ENCODE results near the gene PLEKHN1.
"Not testable (repeated sequence)": the region's sequence is repeated elsewhere in the genome, so short reads cannot be mapped to it uniquely, and the experiment has no call there.

The PLEKHN1 gene

GRCh38 chr1:975365-975764 is 9.1 kb downstream of the PLEKHN1 start:
- DNase-seq, result no peak

GRCh38 chr1:975896-976683 is 9.8 kb downstream of the PLEKHN1 start:
- DNase-seq, result peak; percentile 87

GRCh38 chr1:976791-977190 is 10.5 kb downstream of the PLEKHN1 start:
- DNase-seq, result not testable (repeated sequence)

- no peak for DNase-seq
These were observed 12.0 kb downstream of the PLEKHN1 start for GRCh38 chr1:978069-978834.

GRCh38 chr1:978835-979743 is 12.8 kb downstream of the PLEKHN1 start:
- no peak for DNase-seq

GRCh38 chr1:979744-980072 is 13.4 kb downstream of the PLEKHN1 start:
- DNase-seq, result no peak

- no peak for DNase-seq
These were observed 13.9 kb downstream of the PLEKHN1 start for GRCh38 chr1:980137-980571.

GRCh38 chr1:980602-981395 is 14.5 kb downstream of the PLEKHN1 start:
- no peak for DNase-seq

GRCh38 chr1:981491-981954 is 15.2 kb downstream of the PLEKHN1 start:
- DNase-seq, result no peak

- DNase-seq, result no peak
These were observed 15.8 kb downstream of the PLEKHN1 start, which contains the start of gene PERM1 for GRCh38 chr1:981955-982558. PERM1 (minus strand) TSS chr1:982093; CDS start chr1:981029, 1,064 bp downstream.

- no peak for DNase-seq
These were observed 16.6 kb downstream of the PLEKHN1 start for GRCh38 chr1:982765-983436.

GRCh38 chr1:983798-984475 is 17.7 kb downstream of the PLEKHN1 start:
- DNase-seq, result peak; percentile 54

GRCh38 chr1:984476-984814 is 18.2 kb downstream of the PLEKHN1 start:
- no peak for DNase-seq

- no peak for DNase-seq
These were observed 18.8 kb downstream of the PLEKHN1 start for GRCh38 chr1:985126-985525.

- not testable (repeated sequence) for DNase-seq
These were observed 21.8 kb downstream of the PLEKHN1 start for GRCh38 chr1:988061-988460.

GRCh38 chr1:991275-991674 is 25.0 kb downstream of the PLEKHN1 start:
- not testable (repeated sequence) for DNase-seq

- DNase-seq, result no peak
These were observed 25.6 kb downstream of the PLEKHN1 start for GRCh38 chr1:991895-992294.

- DNase-seq, result no peak
These were observed 26.1 kb downstream of the PLEKHN1 start for GRCh38 chr1:992362-992761.

- no peak for DNase-seq
These were observed 27.2 kb downstream of the PLEKHN1 start for GRCh38 chr1:993379-993995.

GRCh38 chr1:994546-994945 is 28.3 kb downstream of the PLEKHN1 start:
- DNase-seq, result not testable (repeated sequence)
